ENCODE results near the gene SRSF3. TPM values are rescaled to one million over a fixed set of nuclear protein-coding genes. Genes with fewer than 3 reads are reported as not detected.

The SRSF3 gene
- total RNA-seq, 6 donors from 2014 or later = 61.5 to 220 (median 167) TPM

GRCh38 chr6:36638579-36638978 lies 44.4 kb downstream of the SRSF3 start:
- ATAC-seq (ENCODE audit: low FRiP score in 2 of 2) = no peak
- Histone ChIP-seq H3K27me3 (no peaks in the 10 kb centered on the region), H3K4me1 (peaks cover 0 to 7% (median 4%) of the 10 kb centered on the region in 4 donors), H3K36me3 (no peaks in the 10 kb centered on the region), H3K4me3 (no peak overlapping the region), H3K27ac (no peak overlapping the region), H3K9me3 (no peaks in the 10 kb centered on the region)
- no peak for TF ChIP-seq POLR2AphosphoS5 (IDR thresholded peaks at IDR 0.05)
- no peak for TF ChIP-seq CTCF (IDR thresholded peaks at IDR 0.05)
- no peak for TF ChIP-seq POLR2A (IDR thresholded peaks at IDR 0.05)
- TF ChIP-seq EP300 (IDR thresholded peaks at IDR 0.05) = no peak
- no peak for DNase-seq
- 94 to 97% methylated on average over 3 of the region's 3 CpGs for WGBS, 2 donors

DNA sequence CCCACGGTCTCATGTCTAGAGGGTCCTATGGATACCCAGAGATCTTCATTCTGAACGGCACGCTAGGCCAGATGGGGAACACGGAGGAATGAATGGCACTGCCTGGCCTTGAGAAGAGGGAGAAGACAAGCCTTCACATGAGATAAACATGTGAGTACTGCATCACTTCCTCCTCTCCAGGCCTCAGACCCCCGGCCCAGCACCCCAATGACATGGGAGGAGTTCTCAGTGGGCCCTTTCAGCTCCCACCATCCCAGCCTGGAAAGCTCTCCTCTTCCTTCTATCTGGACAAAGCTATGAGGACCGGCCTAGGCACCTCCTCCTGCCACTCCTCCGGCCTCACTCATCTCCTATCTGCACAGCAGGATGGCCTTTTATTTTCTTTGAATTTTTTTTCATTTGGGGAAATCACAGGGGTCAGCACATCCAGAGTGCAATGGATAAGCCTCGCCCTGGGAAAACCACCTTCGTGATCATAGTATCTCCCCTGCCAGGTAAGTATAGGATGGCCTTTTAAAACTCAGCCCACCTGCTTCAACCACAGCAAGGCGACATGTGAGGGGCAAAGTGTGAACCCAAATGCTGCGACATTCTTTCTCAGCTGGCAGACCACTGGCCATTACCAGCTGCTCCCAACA lies 45.1 kb downstream of the SRSF3 start:
- Histone ChIP-seq H3K27ac (no peak overlapping the region), H3K27me3 (no peaks in the 10 kb centered on the region), H3K36me3 (no peaks in the 10 kb centered on the region), H3K4me1 (peaks cover 0 to 6% (median 2%) of the 10 kb centered on the region in 4 donors), H3K9me3 (no peaks in the 10 kb centered on the region), H3K4me3 (no peak overlapping the region)
- TF ChIP-seq POLR2AphosphoS5 (IDR thresholded peaks at IDR 0.05) (no peak), EP300 (IDR thresholded peaks at IDR 0.05) (no peak), POLR2A (IDR thresholded peaks at IDR 0.05) (no peak), CTCF (IDR thresholded peaks at IDR 0.05) (no peak)
- WGBS, 2 donors = 89 to 93% methylated on average over 11 of the region's 11 CpGs
- no peak for DNase-seq
- ATAC-seq (ENCODE audit: low FRiP score in 2 of 2) = no peak

DNA sequence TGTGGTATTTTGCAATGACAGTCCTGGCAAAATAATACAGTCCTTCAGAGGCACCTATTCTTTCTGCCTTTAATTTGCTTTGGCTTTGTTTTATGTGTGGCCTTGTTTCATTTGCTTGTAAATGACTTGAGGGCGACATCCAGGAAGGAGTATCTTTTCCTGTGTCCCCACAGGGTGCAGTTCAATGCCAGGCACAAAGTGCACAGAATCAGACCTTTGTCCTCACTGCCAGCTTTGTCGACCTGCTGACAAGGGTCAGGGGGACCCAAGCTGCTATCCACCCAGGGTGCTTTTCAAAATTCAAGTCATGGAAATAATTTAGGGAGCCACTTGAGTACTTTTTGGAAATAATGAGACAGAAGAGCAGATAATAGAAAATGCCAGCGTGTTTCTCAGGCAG lies 47.4 kb downstream of the SRSF3 start:
- 67 to 78% methylated on average over 3 of the region's 3 CpGs for WGBS, 2 donors
- ATAC-seq (ENCODE audit: low FRiP score in 2 of 2) = no peak
- H3K4me3 ChIP-seq = no peak overlapping the region
- H3K9me3 ChIP-seq = no peaks in the 10 kb centered on the region
- H3K36me3 ChIP-seq = no peaks in the 10 kb centered on the region
- no peak for DNase-seq
- H3K4me1 ChIP-seq = peaks cover 0 to 8% (median 2%) of the 10 kb centered on the region in 4 donors
- TF ChIP-seq POLR2AphosphoS5 (IDR thresholded peaks at IDR 0.05) (no peak), CTCF (IDR thresholded peaks at IDR 0.05) (no peak), POLR2A (IDR thresholded peaks at IDR 0.05) (no peak), EP300 (IDR thresholded peaks at IDR 0.05) (no peak)
- H3K27me3 ChIP-seq = no peaks in the 10 kb centered on the region
- no peak overlapping the region for H3K27ac ChIP-seq

GRCh38 chr6:36642913-36643817 lies 49.0 kb downstream of the SRSF3 start:
- DNase-seq (peak in 1 of 2 donors; percentile 67), ATAC-seq (ENCODE audit: low FRiP score in 2 of 2) (peak; percentile 47 to 54)
- Histone ChIP-seq H3K27me3 (no peaks in the 10 kb centered on the region), H3K4me3 (no peak overlapping the region), H3K27ac (no peak overlapping the region), H3K4me1 (peaks cover 0 to 8% (median 2%) of the 10 kb centered on the region in 4 donors), H3K36me3 (no peaks in the 10 kb centered on the region), H3K9me3 (no peaks in the 10 kb centered on the region)
- TF ChIP-seq CTCF (IDR thresholded peaks at IDR 0.05) (no peak), POLR2AphosphoS5 (IDR thresholded peaks at IDR 0.05) (no peak), POLR2A (IDR thresholded peaks at IDR 0.05) (no peak), EP300 (IDR thresholded peaks at IDR 0.05) (no peak)
- 46 to 55% methylated on average over 7 to 8 of the region's 8 CpGs for WGBS, 2 donors

Measured in upper lobe of left lung (tissue), 6 donors.